GM12874 (cell line): ENCODE measurements around the gene SOS2.

Experiments
- CTCF ChIP-seq: IDR thresholded peaks from 2 replicates; pipeline ENCODE4 v1.5.1; 2011; ENCODE audit warnings: low read depth, mild to moderate bottlenecking, control low read depth, low read length, moderate library complexity; ENCODE audit not compliant: insufficient read depth

SOS2 gene

GRCh38 chr14:50237427-50237826 lies 6.0 kb upstream of the SOS2 start:
- no peak for TF ChIP-seq CTCF

- no peak for TF ChIP-seq CTCF
These were observed 2.5 kb upstream of the SOS2 start for GRCh38 chr14:50233951-50234250.

GRCh38 chr14:50233166-50233950 lies 2.0 kb upstream of the SOS2 start:
- TF ChIP-seq CTCF, result no peak

GRCh38 chr14:50232276-50232642 lies 881 bp upstream of the SOS2 start:
- no peak for TF ChIP-seq CTCF

GRCh38 chr14:50230701-50231474 lies 490 bp downstream of the SOS2 start:
- no peak for TF ChIP-seq CTCF

- no peak for TF ChIP-seq CTCF
These were observed 1.0 kb downstream of the SOS2 start for GRCh38 chr14:50230401-50230700.

GRCh38 chr14:50229681-50230080 lies 1.7 kb downstream of the SOS2 start:
- TF ChIP-seq CTCF, result no peak
